GM18951 (cell line): ENCODE data around the gene TOX4.

Experiments used
- POLR2A ChIP-seq: IDR thresholded peaks from 4 replicates; pipeline ENCODE4 v1.6.1; 2011; ENCODE audit warnings: mild to moderate bottlenecking; ENCODE audit not compliant: insufficient read length, insufficient read depth; ENCODE audit errors: extremely low read depth
- in situ Hi-C: fragments of 300-500 bp; cut with MboI; formaldehyde crosslinking; loops from one replicate; pipeline ENCODE4 v1.12.0; 2022; ENCODE audit warnings: low sequenced_read_pairs, mixed read lengths, inconsistent platforms; ENCODE audit not compliant: unreplicated experiment

TOX4 gene

DNA sequence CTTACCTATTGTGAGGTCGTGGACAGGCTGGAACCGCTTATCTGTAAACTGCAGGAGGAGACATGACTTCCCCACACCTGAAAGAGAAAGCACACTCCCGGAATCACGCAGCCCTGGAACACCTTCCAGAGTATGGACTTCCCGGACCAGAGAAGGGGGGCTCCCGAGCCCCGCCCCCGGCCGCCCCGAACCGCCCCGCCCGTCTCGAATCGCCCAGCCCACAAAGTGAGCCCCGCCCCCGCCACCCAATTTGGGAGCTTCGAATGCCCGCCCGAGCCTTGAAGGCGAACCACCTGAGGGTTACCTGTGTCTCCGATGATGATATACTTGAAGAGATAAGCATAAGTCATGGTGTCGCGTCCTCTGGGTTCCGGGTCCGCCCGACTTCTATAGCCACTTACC is 471 bp upstream of the TOX4 start:
- in situ Hi-C loops = no loop called here
- TF ChIP-seq POLR2A = no peak

DNA sequence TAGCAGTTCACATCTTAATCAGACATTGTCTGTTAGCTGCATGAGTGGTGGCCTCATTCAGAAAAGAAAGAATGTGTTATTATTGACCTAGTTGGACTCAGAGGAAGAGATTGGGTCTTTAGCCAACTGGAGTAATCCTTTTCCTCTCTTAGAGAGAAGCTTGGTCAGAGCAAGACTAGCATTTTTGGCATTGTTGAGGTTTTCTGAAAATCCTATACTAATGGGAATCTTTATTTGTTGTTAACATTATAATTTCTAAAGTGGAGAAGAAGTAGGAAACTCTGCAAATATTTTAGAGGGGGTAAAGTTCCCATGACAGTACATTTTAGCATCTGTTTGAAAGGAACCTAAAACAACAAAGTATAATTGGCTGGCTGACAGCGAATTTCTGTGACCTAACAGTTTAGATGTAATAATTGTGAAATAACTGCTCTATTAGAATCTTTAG is 9.7 kb downstream of the TOX4 start:
- no peak for TF ChIP-seq POLR2A
- in situ Hi-C loops = no loop called here

DNA sequence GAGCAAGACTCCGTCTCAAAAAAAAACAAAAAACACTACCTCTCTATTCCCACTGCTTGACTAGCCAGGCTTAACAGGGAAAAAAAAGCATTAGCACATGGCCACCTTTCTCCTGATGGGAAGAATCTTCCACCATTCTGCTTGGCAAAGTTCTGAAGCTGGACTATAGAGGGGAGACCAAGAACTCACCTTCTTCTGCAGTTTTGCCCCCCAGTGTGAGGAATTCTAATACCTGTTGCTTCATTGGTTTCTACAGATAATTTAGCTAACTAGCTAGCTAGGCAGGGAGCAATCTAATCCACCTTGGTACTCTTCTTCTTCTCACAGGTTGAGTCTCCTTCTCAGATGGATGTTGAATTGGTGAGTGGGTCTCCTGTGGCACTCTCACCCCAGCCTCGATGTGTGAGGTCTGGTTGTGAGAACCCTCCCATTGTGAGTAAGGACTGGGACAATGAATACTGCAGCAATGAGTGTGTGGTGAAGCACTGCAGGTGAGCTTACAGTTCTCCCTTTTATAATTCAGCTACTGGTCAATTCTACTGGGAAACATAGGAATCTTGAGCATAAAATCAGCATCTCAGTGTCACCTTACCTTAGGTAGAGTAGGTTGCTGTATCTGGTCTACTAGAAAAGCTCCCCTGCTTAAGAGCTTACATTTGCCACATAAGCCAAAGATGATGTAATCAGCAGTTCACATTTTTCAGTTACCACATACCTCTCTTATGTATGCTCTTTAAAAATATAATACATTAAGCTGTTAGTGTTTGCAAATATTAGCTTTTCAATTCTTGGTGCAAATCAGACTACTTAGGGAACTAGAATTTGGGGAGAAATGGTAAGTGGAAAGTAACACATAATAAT is 18.1 kb downstream of the TOX4 start:
- TF ChIP-seq POLR2A = no peak
- in situ Hi-C loops = no loop called here

DNA sequence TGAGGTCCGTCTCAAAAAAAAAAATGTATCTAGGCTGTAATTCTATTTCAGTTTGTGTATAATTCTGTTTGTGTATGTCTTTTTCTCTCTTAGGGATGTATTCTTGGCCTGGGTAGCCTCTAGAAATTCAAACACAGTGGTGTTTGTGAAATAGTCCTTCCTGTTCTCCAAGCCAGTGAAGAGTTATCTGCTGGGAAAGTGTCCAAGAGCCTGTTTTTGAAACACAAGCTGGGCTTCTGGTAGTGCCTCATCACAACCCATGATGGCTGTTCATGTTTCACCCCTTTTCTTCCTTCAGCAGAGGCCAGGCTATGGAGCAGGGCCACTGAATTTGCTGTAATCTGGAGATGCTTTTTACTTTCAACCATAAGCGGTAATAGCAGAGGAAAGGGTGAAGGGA is 19.5 kb downstream of the TOX4 start:
- no peak for TF ChIP-seq POLR2A
- in situ Hi-C loops = no loop called here

DNA sequence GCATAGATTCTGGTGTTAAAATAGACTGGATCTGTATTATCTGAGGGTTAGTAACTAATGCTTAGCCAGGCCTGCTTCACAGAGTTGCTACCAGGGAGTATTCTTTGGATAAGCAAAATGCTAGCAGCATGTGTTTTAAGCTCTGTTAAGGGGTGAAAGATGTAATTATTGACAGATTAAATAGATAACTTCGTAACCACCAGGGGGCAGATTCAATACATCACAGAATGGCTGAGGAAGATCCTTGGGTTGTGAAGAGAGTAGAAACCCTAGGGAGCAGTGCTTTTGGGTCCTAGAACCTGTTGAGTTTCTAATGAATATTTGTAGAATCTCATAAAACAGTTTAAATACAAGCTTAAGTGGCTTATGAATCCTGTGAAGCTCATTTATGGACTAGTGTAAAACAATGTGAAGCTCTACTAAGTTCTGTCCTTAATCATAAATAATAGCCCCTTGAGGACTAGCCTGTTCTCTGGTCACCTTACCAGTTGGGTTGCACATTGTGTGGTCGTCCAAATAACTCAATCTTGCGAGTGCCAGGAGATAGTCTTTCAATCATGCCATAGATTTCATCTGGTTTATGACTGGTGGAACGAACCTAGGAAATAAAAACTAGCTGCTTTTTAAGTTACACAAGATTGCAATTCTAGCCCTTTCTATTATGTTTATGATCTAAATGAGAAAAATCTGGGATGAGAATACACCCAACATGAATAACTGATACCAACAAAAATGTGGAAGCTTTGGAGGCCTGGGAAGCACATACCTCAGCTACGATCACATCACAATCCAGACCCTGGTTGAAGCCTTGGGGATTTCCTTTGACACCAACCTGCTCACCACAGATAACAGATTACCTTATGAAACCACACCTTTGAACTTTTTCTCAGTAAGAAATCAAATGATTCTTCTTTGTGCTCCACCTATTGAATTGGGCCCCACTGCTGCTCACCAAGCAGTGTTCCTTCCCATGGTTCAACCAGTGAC is 21.8 kb downstream of the TOX4 start:
- TF ChIP-seq POLR2A = no peak
- in situ Hi-C loops = no loop called here

DNA sequence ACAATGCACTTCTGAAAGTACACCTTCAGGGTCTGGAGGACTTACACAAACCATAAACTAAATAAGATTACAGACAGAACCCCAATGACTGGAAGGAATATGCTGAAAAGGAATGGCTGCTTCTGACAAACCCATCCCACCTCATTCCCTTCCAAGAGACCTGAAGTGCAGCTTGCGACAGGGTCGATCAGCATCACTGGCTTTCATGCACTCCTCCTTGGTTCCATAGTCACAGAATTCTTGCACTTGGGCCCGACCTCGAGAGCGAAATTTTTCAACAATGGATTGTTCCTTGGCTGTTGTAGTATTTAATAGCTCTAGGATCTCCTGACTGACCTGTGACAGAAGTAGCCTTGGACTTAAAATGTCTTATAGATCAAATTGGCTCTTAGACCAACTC is 24.6 kb downstream of the TOX4 start:
- in situ Hi-C loops = no loop called here
- TF ChIP-seq POLR2A = no peak

DNA sequence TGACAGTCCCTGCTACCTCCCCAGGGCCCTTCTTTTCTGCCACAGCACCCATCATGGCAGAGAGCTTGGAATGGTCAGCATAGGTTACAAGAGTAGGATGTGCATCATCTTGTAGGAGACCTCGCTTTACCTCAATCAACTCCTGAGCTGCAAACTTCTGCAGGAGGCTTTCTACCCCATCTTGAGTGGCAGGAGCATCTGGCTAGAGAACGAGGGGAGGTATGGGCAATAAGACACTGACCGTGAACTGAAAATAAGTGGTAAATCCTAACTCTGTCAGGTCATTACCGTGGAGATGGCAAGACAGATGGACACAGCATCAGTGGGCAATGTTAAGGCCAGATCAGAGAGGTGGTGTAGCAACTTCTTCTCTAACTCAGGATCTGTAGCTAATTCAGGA is 26.4 kb downstream of the TOX4 start:
- no peak for TF ChIP-seq POLR2A
- in situ Hi-C loops = no loop called here

DNA sequence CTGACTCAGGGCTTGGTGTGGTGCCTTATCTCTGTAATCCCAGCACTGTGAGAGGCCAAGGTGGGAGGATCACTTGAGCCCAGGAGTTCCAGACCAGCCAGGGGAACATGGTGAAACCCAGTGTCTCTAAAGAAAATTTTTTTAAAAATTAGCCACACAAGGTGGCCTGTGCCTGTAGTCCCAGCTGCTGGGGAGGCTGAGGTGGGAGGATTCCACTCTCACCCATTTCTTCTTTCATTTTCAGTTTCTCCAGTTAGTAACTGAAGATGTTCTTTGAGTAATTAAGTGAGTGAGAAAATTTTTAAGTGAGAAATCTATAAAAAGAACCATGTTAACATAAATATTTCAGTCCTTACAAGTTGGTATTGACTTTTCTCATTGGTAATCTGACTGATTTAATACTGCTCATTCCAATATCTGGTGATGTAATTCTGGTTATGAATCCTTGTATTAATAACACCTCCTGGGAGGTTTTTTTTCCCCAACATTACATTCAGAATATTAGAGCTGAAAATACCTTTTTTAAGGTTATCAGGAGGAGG is 28.1 kb downstream of the TOX4 start:
- no peak for TF ChIP-seq POLR2A
- in situ Hi-C loops = no loop called here

DNA sequence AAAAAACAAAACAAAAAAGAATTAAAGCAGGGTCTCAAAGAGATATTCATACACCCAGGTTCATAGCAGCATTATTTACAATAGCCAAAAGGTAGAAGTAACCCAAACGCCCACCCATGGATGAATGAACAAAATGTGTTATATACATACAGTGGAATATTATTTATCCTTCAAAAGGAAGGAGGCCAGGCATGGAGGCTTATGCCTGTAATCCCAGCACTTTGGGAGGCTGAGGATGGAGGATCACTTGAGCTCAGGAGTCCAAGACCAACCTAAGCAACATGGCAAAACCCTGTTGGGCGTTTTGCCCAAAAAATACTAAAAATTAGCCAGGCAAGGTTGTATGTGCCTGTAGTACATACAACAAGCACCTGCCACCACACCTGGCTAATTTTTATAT is 29.6 kb downstream of the TOX4 start:
- TF ChIP-seq POLR2A = no peak

DNA sequence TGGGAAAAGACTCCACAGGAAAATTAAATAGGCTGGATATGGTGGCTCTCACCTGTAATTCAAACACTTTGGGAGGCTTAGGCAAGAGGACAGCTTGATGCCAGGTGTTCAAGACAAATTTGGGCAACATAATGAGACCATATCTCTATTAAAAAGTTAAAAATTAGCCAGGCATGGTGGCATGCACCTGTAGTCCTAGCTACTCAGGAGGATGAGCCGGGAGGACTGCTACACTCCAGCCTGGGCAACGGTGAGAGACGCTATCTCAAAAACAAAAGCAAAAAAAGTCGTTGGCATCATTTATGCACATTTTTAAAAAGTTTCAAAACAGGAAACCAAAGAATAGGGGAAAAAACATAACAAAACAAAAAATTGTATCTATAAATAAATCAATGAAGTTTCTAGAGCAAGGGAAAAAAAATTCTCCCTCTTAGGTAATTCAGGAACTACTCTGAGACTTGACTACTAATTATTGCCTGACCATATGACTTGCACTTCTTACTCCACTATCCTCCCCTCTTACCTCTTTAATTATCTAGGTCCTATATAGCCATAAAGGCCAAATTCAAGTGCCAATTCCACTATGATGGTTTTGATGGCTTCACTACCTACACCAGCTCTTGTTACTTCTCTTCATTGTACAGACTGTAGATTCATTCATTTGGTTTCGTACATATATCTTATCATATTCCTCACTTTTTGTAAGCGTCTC is 32.6 kb downstream of the TOX4 start:
- TF ChIP-seq POLR2A = no peak
- in situ Hi-C loops = no loop called here

More for the DNA sequence above, 29.6 kb downstream of the TOX4 start:
- in situ Hi-C loops = no loop called here

DNA sequence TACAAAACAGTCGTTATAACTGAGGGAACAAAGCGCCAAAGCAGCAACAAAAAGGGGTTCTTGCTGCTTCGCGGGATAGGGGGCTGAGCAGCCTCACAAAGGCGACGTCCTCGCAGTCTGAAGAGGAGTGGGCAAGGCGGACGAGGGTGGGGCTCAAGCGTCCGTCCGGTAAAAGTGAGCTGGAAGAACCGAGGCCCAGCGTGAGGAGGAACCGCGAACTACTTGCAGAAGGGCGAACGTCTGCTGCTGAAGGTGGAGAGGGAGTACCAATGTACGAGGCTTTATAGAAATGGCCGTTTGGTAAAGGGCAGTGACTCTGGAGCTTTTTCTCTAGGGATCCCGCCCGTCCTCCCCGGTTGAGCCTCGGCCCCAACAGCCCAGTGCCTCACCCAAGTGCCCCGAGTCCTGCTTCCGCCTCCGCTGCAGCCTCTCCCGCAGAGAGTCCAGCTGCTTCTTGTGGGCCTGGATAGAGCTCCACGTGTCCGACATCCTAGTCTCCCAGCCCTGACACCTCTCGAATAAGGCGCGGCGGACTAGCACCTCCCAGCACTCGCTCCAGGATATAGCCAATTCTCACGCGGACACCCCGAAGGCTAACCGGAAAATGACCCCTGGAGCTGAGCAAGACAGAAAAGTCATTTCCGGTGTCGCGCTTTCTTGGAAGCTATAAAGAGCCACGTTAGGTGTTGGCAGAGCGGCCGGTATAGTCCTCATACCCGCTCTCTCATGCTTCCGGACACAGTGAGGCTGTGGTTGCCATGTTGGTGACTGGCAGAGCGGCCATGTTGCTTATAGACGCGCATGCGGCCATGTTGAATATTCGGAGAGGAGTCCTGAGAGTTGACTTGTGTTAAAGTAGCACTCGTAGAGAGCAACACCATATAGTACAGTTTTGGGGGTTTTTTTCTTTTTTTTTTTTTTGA is 34.0 kb downstream of the TOX4 start, which contains the start of gene METTL3:
TSS of gene METTL3 (minus strand) at position 606 of the 923 bp plus-strand sequence. CDS start at position 489, 117 bp downstream.
- peak; percentile 84 for TF ChIP-seq POLR2A
- in situ Hi-C loops = no loop called here
